ENCODE measurements around the gene SINHCAF. TPM values are rescaled to one million over a fixed set of nuclear protein-coding genes. Genes with fewer than 3 reads are reported as not detected.

Gene SINHCAF
- polyA plus RNA-seq, 1 donor from 2014 or later = 80.5 TPM

- Histone ChIP-seq H3K27ac (ENCODE audit: low read length) (no peak overlapping the region), H3K36me3 (ENCODE audit: insufficient read depth, low read length) (peaks cover 21% of the 10 kb centered on the region), H4K20me1 (ENCODE audit: insufficient read depth) (no peaks in the 10 kb centered on the region), H3K79me2 (replicated peaks; ENCODE audit: insufficient read depth, low read length) (peaks cover 5% of the 10 kb centered on the region), H3K9me2 (ENCODE audit: insufficient read depth, low read length) (no peaks in the 10 kb centered on the region), H3F3A (ENCODE audit: insufficient read depth, low read length, poor library complexity, severe bottlenecking) (no peaks in the 10 kb centered on the region), H3K9me3 (ENCODE audit: low read length) (no peaks in the 10 kb centered on the region), H3K4me3 (ENCODE audit: low read length) (no peak overlapping the region), H3K27me3 (ENCODE audit: insufficient read depth, low read depth, low read length) (no peaks in the 10 kb centered on the region), H3K9ac (ENCODE audit: low read length) (no peak overlapping the region), H3K4me2 (ENCODE audit: low read length) (no peak overlapping the region), H2AFZ (ENCODE audit: low read depth, low read length) (no peak overlapping the region)
- TF ChIP-seq REST (IDR thresholded peaks at IDR 0.05; ENCODE audit: borderline replicate concordance) = no peak
- no peak for TF ChIP-seq EP300 (conservative IDR thresholded peaks at IDR 0.05; ENCODE audit: poor library complexity, severe bottlenecking)
- TF ChIP-seq CTCF (IDR thresholded peaks at IDR 0.05; ENCODE audit: poor library complexity, severe bottlenecking) = no peak
- no peak for TF ChIP-seq EZH2 (IDR thresholded peaks at IDR 0.05; ENCODE audit: borderline replicate concordance, insufficient read depth, low read length, poor library complexity, severe bottlenecking)
Observed at GRCh38 chr12:31289441-31289840, 36.5 kb downstream of the SINHCAF start.

GRCh38 chr12:31288381-31288780 is 37.6 kb downstream of the SINHCAF start:
- no peaks in the 10 kb centered on the region for H3K9me2 ChIP-seq (ENCODE audit: insufficient read depth, low read length)
- H3K4me3 ChIP-seq (ENCODE audit: low read length) = no peak overlapping the region
- H4K20me1 ChIP-seq (ENCODE audit: insufficient read depth) = no peaks in the 10 kb centered on the region
- no peaks in the 10 kb centered on the region for H3K9me3 ChIP-seq (ENCODE audit: low read length)
- no peak overlapping the region for H2AFZ ChIP-seq (ENCODE audit: low read depth, low read length)
- H3K36me3 ChIP-seq (ENCODE audit: insufficient read depth, low read length) = peaks cover 18% of the 10 kb centered on the region
- H3K4me2 ChIP-seq (ENCODE audit: low read length) = no peak overlapping the region
- peaks cover 4% of the 10 kb centered on the region for H3K79me2 ChIP-seq (replicated peaks; ENCODE audit: insufficient read depth, low read length)
- no peak overlapping the region for H3K9ac ChIP-seq (ENCODE audit: low read length)
- H3F3A ChIP-seq (ENCODE audit: insufficient read depth, low read length, poor library complexity, severe bottlenecking) = no peaks in the 10 kb centered on the region
- no peak for TF ChIP-seq TAF1 (IDR thresholded peaks at IDR 0.05; ENCODE audit: low read depth)
- TF ChIP-seq RAD21 (conservative IDR thresholded peaks at IDR 0.05) = no peak
- TF ChIP-seq EP300 (conservative IDR thresholded peaks at IDR 0.05; ENCODE audit: poor library complexity, severe bottlenecking) = no peak
- TF ChIP-seq SMC3 (conservative IDR thresholded peaks at IDR 0.05; ENCODE audit: poor library complexity) = no peak
- TF ChIP-seq CTCF (IDR thresholded peaks at IDR 0.05; ENCODE audit: poor library complexity, severe bottlenecking) = no peak
- TF ChIP-seq EZH2 (IDR thresholded peaks at IDR 0.05; ENCODE audit: borderline replicate concordance, insufficient read depth, low read length, poor library complexity, severe bottlenecking) = no peak
- no peak for TF ChIP-seq POLR2AphosphoS5 (IDR thresholded peaks at IDR 0.05)
- TF ChIP-seq REST (IDR thresholded peaks at IDR 0.05; ENCODE audit: borderline replicate concordance) = no peak
- no peak for TF ChIP-seq MXI1 (conservative IDR thresholded peaks at IDR 0.05; ENCODE audit: poor library complexity, severe bottlenecking)
- no peaks in the 10 kb centered on the region for H3K27me3 ChIP-seq (ENCODE audit: insufficient read depth, low read depth, low read length)
- H3K27ac ChIP-seq (ENCODE audit: low read length) = no peak overlapping the region

All from neural cell (in vitro differentiated cells).